ENCODE data around the gene DMAC2.

DMAC2 gene

DNA sequence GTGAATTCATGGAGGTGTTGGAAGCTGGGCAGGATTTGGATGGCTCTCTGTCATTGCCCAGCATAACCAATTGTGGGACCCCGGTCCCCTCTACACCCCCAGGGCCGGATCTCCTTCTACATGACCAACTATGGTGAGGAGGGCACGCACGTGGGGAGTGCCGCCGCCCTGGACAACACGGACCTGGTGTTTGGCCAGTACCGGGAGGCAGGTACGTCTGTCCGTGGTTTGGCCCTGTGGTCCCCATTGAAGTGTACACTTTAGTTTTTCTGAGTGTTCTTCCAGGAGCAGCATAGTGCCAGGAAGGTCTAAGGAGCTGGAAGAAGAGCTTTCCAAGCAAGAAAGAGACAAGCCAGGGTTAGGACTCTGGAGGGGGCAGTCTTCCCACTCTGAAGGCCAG is 25.8 kb downstream of the DMAC2 start:
- Histone ChIP-seq H3K4ac (ENCODE audit: low read depth in 1 of 2, low read length in 2 of 2) (no peak overlapping the region), H3K18ac (ENCODE audit: low read depth in 1 of 2, low read length in 2 of 2) (no peak overlapping the region), H4K8ac (ENCODE audit: low read length) (no peak overlapping the region), H3K4me3 (ENCODE audit: insufficient read depth in 1 of 2, low read depth in 1 of 2, low read length in 2 of 2) (no peak overlapping the region), H3K27me3 (ENCODE audit: control insufficient read depth in 1 of 2, insufficient read depth in 1 of 2, low read length in 2 of 2) (no peaks in the 10 kb centered on the region), H2BK12ac (ENCODE audit: low read length in 2 of 2) (no peak overlapping the region), H3K9me3 (ENCODE audit: control insufficient read depth, low read length) (no peaks in the 10 kb centered on the region), H3K14ac (ENCODE audit: low read length in 2 of 2) (no peak overlapping the region), H2BK5ac (ENCODE audit: low read depth, low read length, poor library complexity, severe bottlenecking) (no peak overlapping the region), H2BK120ac (ENCODE audit: low read depth, low read length) (no peak overlapping the region), H2BK15ac (ENCODE audit: low read depth, poor library complexity, severe bottlenecking) (no peak overlapping the region), H3K79me1 (replicated peaks; ENCODE audit: low read length, poor library complexity, severe bottlenecking) (peaks cover 8% of the 10 kb centered on the region), H3K23ac (ENCODE audit: low read length in 2 of 2) (no peak overlapping the region), H2AFZ (ENCODE audit: low read depth, low read length) (no peak overlapping the region), H3K27ac (ENCODE audit: low read length, poor library complexity, severe bottlenecking) (no peak overlapping the region), H2AK5ac (ENCODE audit: low read length, severe bottlenecking) (no peak overlapping the region), H3K4me1 (ENCODE audit: control insufficient read depth, insufficient read depth, low read depth, low read length) (peaks cover 17% of the 10 kb centered on the region), H3K9ac (ENCODE audit: low read length) (no peak overlapping the region), H3K36me3 (ENCODE audit: control insufficient read depth in 1 of 2, insufficient read depth in 2 of 2, low read depth in 1 of 2, low read length in 2 of 2) (peaks cover 61 to 64% of the 10 kb centered on the region in 2 experiments), H3K4me2 (ENCODE audit: low read length, poor library complexity, severe bottlenecking) (no peak overlapping the region), H4K91ac (ENCODE audit: low read length) (no peak overlapping the region)
- WGBS = 97% methylated on average over 10 of the region's 10 CpGs
- DNase-seq = no peak

DNA sequence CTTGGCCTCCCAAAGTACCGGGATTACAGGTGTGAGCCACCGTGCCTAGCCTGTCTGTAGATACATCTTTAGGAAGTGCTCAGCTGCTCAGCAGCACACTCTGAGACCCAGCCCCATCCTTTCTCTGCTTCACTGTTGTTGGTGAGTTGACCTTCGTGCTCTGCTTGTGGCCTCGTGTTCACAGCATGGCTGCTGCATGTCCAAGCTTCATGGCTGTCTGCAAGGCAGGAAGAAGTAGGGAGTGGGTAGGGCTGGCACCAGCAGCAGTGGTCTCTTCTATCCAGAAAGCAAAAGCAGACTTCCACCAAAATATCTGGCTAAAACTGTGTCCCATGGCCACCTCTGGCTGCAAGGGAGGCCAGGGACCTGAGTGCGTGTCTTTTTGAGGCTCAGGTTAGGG is 26.8 kb downstream of the DMAC2 start:
- no peak overlapping the region for H3K27ac ChIP-seq (ENCODE audit: low read length, poor library complexity, severe bottlenecking)
- no peak overlapping the region for H2BK120ac ChIP-seq (ENCODE audit: low read depth, low read length)
- H3K18ac ChIP-seq (ENCODE audit: low read depth in 1 of 2, low read length in 2 of 2) = no peak overlapping the region
- no peak overlapping the region for H2AK5ac ChIP-seq (ENCODE audit: low read length, severe bottlenecking)
- no peaks in the 10 kb centered on the region for H3K9me3 ChIP-seq (ENCODE audit: control insufficient read depth, low read length)
- H3K79me1 ChIP-seq (replicated peaks; ENCODE audit: low read length, poor library complexity, severe bottlenecking) = peaks cover 10% of the 10 kb centered on the region
- no peak overlapping the region for H3K23ac ChIP-seq (ENCODE audit: low read length in 2 of 2)
- no peak overlapping the region for H3K4me2 ChIP-seq (ENCODE audit: low read length, poor library complexity, severe bottlenecking)
- peaks cover 57 to 59% of the 10 kb centered on the region in 2 experiments for H3K36me3 ChIP-seq (ENCODE audit: control insufficient read depth in 1 of 2, insufficient read depth in 2 of 2, low read depth in 1 of 2, low read length in 2 of 2)
- no peak overlapping the region for H4K8ac ChIP-seq (ENCODE audit: low read length)
- H3K27me3 ChIP-seq (ENCODE audit: control insufficient read depth in 1 of 2, insufficient read depth in 1 of 2, low read length in 2 of 2) = no peaks in the 10 kb centered on the region
- no peak overlapping the region for H2BK15ac ChIP-seq (ENCODE audit: low read depth, poor library complexity, severe bottlenecking)
- H3K9ac ChIP-seq (ENCODE audit: low read length) = no peak overlapping the region
- H3K4ac ChIP-seq (ENCODE audit: low read depth in 1 of 2, low read length in 2 of 2) = no peak overlapping the region
- H2BK5ac ChIP-seq (ENCODE audit: low read depth, low read length, poor library complexity, severe bottlenecking) = no peak overlapping the region
- H2AFZ ChIP-seq (ENCODE audit: low read depth, low read length) = no peak overlapping the region
- no peak overlapping the region for H2BK12ac ChIP-seq (ENCODE audit: low read length in 2 of 2)
- H3K14ac ChIP-seq (ENCODE audit: low read length in 2 of 2) = no peak overlapping the region
- WGBS = 98% methylated on average over 5 of the region's 5 CpGs
- no peak overlapping the region for H3K4me3 ChIP-seq (ENCODE audit: insufficient read depth in 1 of 2, low read depth in 1 of 2, low read length in 2 of 2)
- no peak for DNase-seq
- no peak overlapping the region for H4K91ac ChIP-seq (ENCODE audit: low read length)
- H3K4me1 ChIP-seq (ENCODE audit: control insufficient read depth, insufficient read depth, low read depth, low read length) = peaks cover 19% of the 10 kb centered on the region

DNA sequence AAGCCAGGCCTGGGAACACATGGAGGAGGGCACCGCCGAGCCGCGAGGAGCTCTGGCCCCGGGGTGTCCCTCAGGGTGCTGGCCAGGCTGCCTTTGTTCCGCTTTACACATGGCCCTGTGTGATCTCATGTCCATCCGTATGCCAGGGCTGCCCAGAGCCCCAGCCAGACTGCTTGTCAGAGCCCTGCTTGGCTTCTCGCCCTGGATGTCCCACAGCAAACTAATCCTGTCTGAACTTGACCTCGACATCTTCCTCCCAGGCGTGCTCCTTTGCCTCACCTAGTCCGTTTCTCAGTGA is 27.8 kb downstream of the DMAC2 start:
- Histone ChIP-seq H2AK5ac (ENCODE audit: low read length, severe bottlenecking) (no peak overlapping the region), H3K4ac (ENCODE audit: low read depth in 1 of 2, low read length in 2 of 2) (no peak overlapping the region), H4K8ac (ENCODE audit: low read length) (no peak overlapping the region), H3K9ac (ENCODE audit: low read length) (no peak overlapping the region), H3K18ac (ENCODE audit: low read depth in 1 of 2, low read length in 2 of 2) (no peak overlapping the region), H3K14ac (ENCODE audit: low read length in 2 of 2) (no peak overlapping the region), H2BK5ac (ENCODE audit: low read depth, low read length, poor library complexity, severe bottlenecking) (no peak overlapping the region), H3K23ac (ENCODE audit: low read length in 2 of 2) (no peak overlapping the region), H4K91ac (ENCODE audit: low read length) (no peak overlapping the region), H2BK15ac (ENCODE audit: low read depth, poor library complexity, severe bottlenecking) (no peak overlapping the region), H2BK12ac (ENCODE audit: low read length in 2 of 2) (no peak overlapping the region), H3K4me1 (ENCODE audit: control insufficient read depth, insufficient read depth, low read depth, low read length) (peaks cover 26% of the 10 kb centered on the region), H3K4me3 (ENCODE audit: insufficient read depth in 1 of 2, low read depth in 1 of 2, low read length in 2 of 2) (no peak overlapping the region), H3K27ac (ENCODE audit: low read length, poor library complexity, severe bottlenecking) (no peak overlapping the region), H3K36me3 (ENCODE audit: control insufficient read depth in 1 of 2, insufficient read depth in 2 of 2, low read depth in 1 of 2, low read length in 2 of 2) (peaks cover 51 to 56% of the 10 kb centered on the region in 2 experiments), H2AFZ (ENCODE audit: low read depth, low read length) (no peak overlapping the region), H3K4me2 (ENCODE audit: low read length, poor library complexity, severe bottlenecking) (no peak overlapping the region), H3K27me3 (ENCODE audit: control insufficient read depth in 1 of 2, insufficient read depth in 1 of 2, low read length in 2 of 2) (no peaks in the 10 kb centered on the region), H3K79me1 (replicated peaks; ENCODE audit: low read length, poor library complexity, severe bottlenecking) (peaks cover 10% of the 10 kb centered on the region), H3K9me3 (ENCODE audit: control insufficient read depth, low read length) (no peaks in the 10 kb centered on the region), H2BK120ac (ENCODE audit: low read depth, low read length) (no peak overlapping the region)
- DNase-seq = no peak
- 78% methylated on average over 11 of the region's 11 CpGs for WGBS

DNA sequence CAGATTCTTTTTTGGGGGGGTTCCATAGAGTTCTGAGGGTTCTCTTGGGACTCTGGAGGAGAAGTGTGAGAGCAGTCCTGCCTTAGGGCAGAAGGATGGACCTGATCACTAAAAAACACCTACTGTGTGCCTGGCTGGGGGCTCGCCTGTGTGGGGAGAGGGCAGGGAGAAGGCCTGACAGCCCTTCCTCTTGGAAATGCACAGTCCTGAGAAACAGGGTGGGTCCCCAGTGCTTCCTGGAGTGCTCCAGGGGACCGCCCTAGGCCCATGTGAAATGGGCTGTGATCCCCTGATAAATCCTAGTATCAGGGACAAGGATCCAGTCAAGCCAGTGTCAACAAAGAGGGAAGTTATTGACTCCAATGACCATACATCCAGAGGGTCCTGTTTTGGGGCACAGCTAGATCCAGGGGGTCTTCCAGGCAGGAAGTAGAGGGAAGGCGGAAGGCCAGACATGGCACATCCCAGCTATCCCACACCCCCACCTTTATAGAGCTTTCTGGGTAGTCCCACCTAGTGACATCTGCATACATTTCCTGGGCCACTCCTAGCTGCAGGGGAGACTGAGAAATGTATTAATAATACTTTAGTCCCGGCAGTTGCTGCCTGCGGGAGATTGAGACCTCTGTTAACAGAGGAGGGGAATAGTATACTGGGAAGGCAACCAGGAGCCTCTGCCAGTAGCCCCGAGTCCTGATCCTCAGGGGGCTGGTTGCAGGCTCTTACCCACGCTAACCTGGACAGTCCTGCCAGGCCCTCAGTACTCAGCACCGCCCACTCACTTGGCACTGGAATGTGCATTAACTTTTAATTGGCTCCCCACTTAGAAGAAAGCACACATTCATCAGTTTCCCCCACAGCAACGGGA is 28.4 kb downstream of the DMAC2 start:
- Histone ChIP-seq H4K8ac (ENCODE audit: low read length) (no peak overlapping the region), H3K27ac (ENCODE audit: low read length, poor library complexity, severe bottlenecking) (no peak overlapping the region), H2BK120ac (ENCODE audit: low read depth, low read length) (no peak overlapping the region), H3K36me3 (ENCODE audit: control insufficient read depth in 1 of 2, insufficient read depth in 2 of 2, low read depth in 1 of 2, low read length in 2 of 2) (peaks cover 46 to 50% of the 10 kb centered on the region in 2 experiments), H3K79me1 (replicated peaks; ENCODE audit: low read length, poor library complexity, severe bottlenecking) (peaks cover 10% of the 10 kb centered on the region), H3K4me2 (ENCODE audit: low read length, poor library complexity, severe bottlenecking) (no peak overlapping the region), H2AK5ac (ENCODE audit: low read length, severe bottlenecking) (no peak overlapping the region), H4K91ac (ENCODE audit: low read length) (no peak overlapping the region), H2BK5ac (ENCODE audit: low read depth, low read length, poor library complexity, severe bottlenecking) (no peak overlapping the region), H3K9ac (ENCODE audit: low read length) (no peak overlapping the region), H3K18ac (ENCODE audit: low read depth in 1 of 2, low read length in 2 of 2) (no peak overlapping the region), H3K27me3 (ENCODE audit: control insufficient read depth in 1 of 2, insufficient read depth in 1 of 2, low read length in 2 of 2) (no peaks in the 10 kb centered on the region), H2BK12ac (ENCODE audit: low read length in 2 of 2) (no peak overlapping the region), H3K9me3 (ENCODE audit: control insufficient read depth, low read length) (no peaks in the 10 kb centered on the region), H3K23ac (ENCODE audit: low read length in 2 of 2) (no peak overlapping the region), H3K4me3 (ENCODE audit: insufficient read depth in 1 of 2, low read depth in 1 of 2, low read length in 2 of 2) (no peak overlapping the region), H2AFZ (ENCODE audit: low read depth, low read length) (no peak overlapping the region), H3K4ac (ENCODE audit: low read depth in 1 of 2, low read length in 2 of 2) (no peak overlapping the region), H3K14ac (ENCODE audit: low read length in 2 of 2) (no peak overlapping the region), H2BK15ac (ENCODE audit: low read depth, poor library complexity, severe bottlenecking) (no peak overlapping the region), H3K4me1 (ENCODE audit: control insufficient read depth, insufficient read depth, low read depth, low read length) (peaks cover 26% of the 10 kb centered on the region)
- DNase-seq = no peak
- 70% methylated on average over 9 of the region's 9 CpGs for WGBS

Measured in mesenchymal stem cell (in vitro differentiated cells and primary cell).